Measurements from ENCODE around the gene MTG1.
"Not testable (repeated sequence)": the region's sequence is repeated elsewhere in the genome, so short reads cannot be mapped to it uniquely, and the experiment has no call there.

The MTG1 gene

GRCh38 chr10:133403784-133404183 is 9.8 kb downstream of the MTG1 start:
- no peak for TF ChIP-seq CTCF (conservative IDR thresholded peaks at IDR 0.05; ENCODE audit: low read depth)
- ChIA-PET POLR2A (ENCODE audit: low non-redundant PET) (no interaction called here), CTCF (no interaction called here)
- no peak overlapping the region for H3K27ac ChIP-seq
- DNase-seq (ENCODE audit: low spot score), result no peak

- no peak overlapping the region for H3K27ac ChIP-seq
- ChIA-PET POLR2A (ENCODE audit: low non-redundant PET) (no interaction called here), CTCF (no interaction called here)
- no peak for DNase-seq (ENCODE audit: low spot score)
- no peak for TF ChIP-seq CTCF (conservative IDR thresholded peaks at IDR 0.05; ENCODE audit: low read depth)
These were observed 11.3 kb downstream of the MTG1 start for GRCh38 chr10:133405272-133405671.

GRCh38 chr10:133405844-133406527 is 12.0 kb downstream of the MTG1 start:
- POLR2A ChIA-PET (ENCODE audit: low non-redundant PET), result no interaction called here

GRCh38 chr10:133411523-133412380 is 17.8 kb downstream of the MTG1 start:
- POLR2A ChIA-PET (ENCODE audit: low non-redundant PET), result no interaction called here
- CTCF ChIA-PET, result no interaction called here
- no peak for DNase-seq (ENCODE audit: low spot score)
- no peak overlapping the region for H3K27ac ChIP-seq
- TF ChIP-seq CTCF (conservative IDR thresholded peaks at IDR 0.05; ENCODE audit: low read depth), result no peak

More at GRCh38 chr10:133405844-133406527, 12.0 kb downstream of the MTG1 start:
- H3K27ac ChIP-seq, result no peak overlapping the region
- DNase-seq (ENCODE audit: low spot score), result no peak
- CTCF ChIA-PET, result interaction anchor here (0.7 kb wide), 1 partner anchor 392 kb away, joined by 6 read pairs; no protein-coding TSS in a partner anchor
- no peak for TF ChIP-seq CTCF (conservative IDR thresholded peaks at IDR 0.05; ENCODE audit: low read depth)

- ChIA-PET POLR2A (ENCODE audit: low non-redundant PET) (no interaction called here), CTCF (no interaction called here)
- no peak for TF ChIP-seq CTCF (conservative IDR thresholded peaks at IDR 0.05; ENCODE audit: low read depth)
- no peak for DNase-seq (ENCODE audit: low spot score)
- no peak overlapping the region for H3K27ac ChIP-seq
These were observed 18.4 kb downstream of the MTG1 start for GRCh38 chr10:133412381-133412711.

- CTCF ChIA-PET; DNase-seq (ENCODE audit: low spot score); H3K27ac ChIP-seq; POLR2A ChIA-PET (ENCODE audit: low non-redundant PET): not testable (repeated sequence)
These were observed 20.4 kb downstream of the MTG1 start for GRCh38 chr10:133414401-133414800.

- ChIA-PET POLR2A (ENCODE audit: low non-redundant PET) (no interaction called here), CTCF (no interaction called here)
- no peak for TF ChIP-seq CTCF (conservative IDR thresholded peaks at IDR 0.05; ENCODE audit: low read depth)
- no peak for DNase-seq (ENCODE audit: low spot score)
- H3K27ac ChIP-seq, result no peak overlapping the region
These were observed 21.8 kb downstream of the MTG1 start for GRCh38 chr10:133415752-133416151.

Measured in RWPE1 (cell line).